Measurements from ENCODE around the gene FGF21.
A peak's percentile ranks its signal among the peaks of the same experiment; 100 is the strongest.

FGF21 gene

DNA sequence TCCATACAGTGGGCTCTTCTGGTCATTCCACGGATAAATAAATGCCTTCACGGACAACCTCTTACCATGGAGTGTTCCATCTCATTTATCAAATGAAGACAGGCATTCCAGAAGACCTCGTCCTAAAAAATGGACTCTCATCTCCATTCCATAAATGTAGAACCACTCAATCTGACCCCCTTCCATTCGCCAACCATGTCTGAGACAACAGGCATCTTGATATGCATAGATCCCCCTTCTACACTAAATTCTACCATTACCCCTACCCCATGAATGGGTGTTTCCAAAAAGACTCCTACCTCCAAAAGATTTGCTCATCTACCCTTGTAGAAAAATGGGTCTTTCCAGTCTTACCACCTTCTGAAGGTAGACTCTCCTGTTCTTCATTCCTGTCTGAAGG, 23.9 kb upstream of the FGF21 start:
- DNase-seq (ENCODE audit: extremely low read depth, low read depth) = no peak
- no peak overlapping the region for H3K4me3 ChIP-seq (replicated peaks; ENCODE audit: low read depth, low read length)
- TF ChIP-seq, protein P1, sequence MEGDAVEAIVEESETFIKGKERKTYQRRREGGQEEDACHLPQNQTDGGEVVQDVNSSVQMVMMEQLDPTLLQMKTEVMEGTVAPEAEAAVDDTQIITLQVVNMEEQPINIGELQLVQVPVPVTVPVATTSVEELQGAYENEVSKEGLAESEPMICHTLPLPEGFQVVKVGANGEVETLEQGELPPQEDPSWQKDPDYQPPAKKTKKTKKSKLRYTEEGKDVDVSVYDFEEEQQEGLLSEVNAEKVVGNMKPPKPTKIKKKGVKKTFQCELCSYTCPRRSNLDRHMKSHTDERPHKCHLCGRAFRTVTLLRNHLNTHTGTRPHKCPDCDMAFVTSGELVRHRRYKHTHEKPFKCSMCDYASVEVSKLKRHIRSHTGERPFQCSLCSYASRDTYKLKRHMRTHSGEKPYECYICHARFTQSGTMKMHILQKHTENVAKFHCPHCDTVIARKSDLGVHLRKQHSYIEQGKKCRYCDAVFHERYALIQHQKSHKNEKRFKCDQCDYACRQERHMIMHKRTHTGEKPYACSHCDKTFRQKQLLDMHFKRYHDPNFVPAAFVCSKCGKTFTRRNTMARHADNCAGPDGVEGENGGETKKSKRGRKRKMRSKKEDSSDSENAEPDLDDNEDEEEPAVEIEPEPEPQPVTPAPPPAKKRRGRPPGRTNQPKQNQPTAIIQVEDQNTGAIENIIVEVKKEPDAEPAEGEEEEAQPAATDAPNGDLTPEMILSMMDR (IDR thresholded peaks at IDR 0.05; ENCODE audit: low read depth, low read length, missing control alignments) = no peak

DNA sequence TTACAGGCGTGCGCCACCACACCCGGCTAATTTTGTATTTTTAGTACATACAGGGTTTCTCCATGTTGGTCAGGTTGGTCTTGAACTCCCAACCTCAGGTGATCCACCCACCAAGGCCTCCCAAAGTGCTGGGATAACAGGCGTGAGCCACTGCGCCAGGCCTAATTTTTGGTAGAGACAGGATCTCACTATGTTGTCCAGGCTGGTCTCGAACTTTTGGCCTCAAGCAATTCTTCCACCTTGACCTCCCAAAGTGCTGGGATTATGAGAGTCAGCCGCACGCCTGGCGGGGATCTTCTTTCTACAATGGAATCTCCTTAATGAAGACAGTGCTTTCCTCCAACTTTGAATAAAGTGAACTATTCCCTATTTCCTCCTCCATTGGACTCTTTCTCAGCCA, 20.7 kb upstream of the FGF21 start:
- no peak overlapping the region; the same call in 1 of the 2 replicates for H3K4me3 ChIP-seq (replicated peaks; ENCODE audit: low read depth, low read length)
- no peak for DNase-seq (ENCODE audit: extremely low read depth, low read depth)
- TF ChIP-seq, protein P1 (IDR thresholded peaks at IDR 0.05; ENCODE audit: low read depth, low read length, missing control alignments) = no peak

DNA sequence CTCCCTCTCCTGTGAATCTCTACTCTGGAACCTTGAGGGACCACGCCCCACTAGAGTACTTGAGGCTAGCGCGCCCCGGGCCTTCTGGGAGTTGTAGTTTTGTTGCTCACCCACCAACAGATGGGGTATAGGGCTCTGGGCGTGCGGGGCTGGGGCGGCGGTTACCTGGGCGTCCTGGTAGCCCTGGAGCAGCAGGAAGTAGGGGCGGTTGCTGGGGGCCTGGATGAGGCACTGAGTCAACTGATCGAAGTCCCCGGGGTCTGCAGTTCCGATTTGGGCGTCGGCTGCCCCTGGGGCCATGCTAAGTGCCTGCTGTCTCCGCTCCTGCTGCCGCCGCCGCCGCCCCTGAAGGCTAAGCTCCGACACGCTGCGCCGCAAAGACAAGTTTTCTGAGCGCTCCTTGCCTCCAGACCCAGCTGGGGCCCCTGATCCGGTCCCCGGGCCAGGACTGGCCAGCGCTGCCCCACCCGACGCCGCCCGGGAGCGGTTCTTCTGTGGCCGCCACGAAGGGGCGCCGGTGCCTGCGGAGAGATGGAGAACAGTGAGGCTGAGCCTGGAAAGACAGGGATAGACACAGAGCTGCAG, 20.2 kb upstream of the FGF21 start:
- TF ChIP-seq, protein P1 (IDR thresholded peaks at IDR 0.05; ENCODE audit: low read depth, low read length, missing control alignments) = no peak
- H3K4me3 ChIP-seq (replicated peaks; ENCODE audit: low read depth, low read length) = peak overlapping the region; percentile 30
- DNase-seq (ENCODE audit: extremely low read depth, low read depth) = no peak

DNA sequence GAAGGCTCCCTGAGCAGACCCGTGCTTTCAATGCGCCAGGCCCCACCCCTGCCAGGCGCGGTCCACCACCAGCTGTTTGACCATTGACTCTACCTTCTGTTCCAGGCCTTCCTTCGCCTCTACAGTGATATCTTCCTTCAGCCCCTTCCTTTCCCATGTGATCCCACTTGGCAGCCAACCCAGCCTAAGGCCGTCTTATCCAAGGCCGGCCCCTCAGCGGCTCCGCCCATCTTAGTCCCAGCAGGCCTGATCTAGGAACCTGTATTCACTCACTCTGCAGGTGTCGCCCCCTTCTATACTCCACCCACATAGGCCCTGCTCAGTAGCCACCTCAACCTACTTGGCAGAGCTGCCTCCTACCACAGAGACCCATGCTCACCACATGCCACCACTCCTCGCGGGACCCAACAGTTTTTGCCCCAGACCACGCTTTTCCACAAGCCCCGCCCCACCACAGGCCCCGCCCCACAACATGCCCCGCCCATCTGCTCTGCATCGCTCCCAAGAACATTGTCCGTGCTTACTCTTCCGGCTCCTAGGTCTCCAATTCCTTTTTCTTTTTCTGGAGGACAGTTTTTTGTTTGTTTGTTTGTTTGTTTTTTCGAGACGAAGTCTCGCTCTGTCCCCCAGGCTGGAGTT, 17.8 kb upstream of the FGF21 start:
- TF ChIP-seq, protein P1 (IDR thresholded peaks at IDR 0.05; ENCODE audit: low read depth, low read length, missing control alignments) = no peak
- DNase-seq (ENCODE audit: extremely low read depth, low read depth) = no peak
- no peak overlapping the region for H3K4me3 ChIP-seq (replicated peaks; ENCODE audit: low read depth, low read length)

DNA sequence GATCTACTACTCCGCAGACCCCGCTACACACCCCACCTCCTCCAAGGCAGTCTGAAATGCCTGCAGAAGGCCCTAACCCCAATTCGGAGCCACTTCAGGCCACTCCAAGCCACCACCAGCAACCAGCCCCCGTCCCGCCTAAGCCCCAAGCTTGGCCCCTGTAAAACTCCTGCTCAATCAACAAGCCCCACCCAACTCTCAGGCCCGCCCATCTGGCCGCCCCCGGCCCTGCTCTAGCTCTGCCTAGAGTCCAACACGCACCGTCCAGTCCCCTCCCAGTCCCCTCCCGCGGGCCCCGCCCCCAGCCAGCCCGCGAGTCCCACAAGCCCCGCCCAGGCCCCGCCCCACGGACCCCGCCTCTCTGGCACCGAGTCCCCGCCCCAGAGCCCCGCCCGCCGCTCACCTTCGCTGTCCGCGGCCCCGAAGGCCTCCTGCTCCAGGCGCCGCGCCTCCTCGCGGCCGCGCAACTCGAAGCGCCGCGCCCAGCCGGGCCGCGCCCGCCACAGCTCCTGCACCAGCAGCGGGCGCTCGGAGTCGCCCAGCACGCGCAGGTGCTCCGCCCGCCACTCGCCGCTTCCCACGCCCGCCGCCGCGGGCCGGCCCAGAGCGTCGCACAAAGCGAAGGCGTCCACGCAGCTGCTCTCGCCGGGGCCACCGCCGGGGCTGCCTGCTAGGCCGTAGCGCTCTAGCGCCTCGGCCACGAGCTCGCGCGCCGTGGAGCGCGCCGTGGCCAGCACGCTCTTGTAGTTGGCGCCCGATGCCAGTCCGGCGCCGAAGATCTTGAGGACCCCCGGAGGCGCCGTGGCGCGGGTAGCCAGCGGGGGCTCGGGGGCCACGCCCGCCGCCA, 16.5 kb upstream of the FGF21 start:
- TF ChIP-seq, protein P1 (IDR thresholded peaks at IDR 0.05; ENCODE audit: low read depth, low read length, missing control alignments) = peak; percentile 7
- DNase-seq (ENCODE audit: extremely low read depth, low read depth) = no peak
- peak overlapping the region; percentile 41 for H3K4me3 ChIP-seq (replicated peaks; ENCODE audit: low read depth, low read length)

DNA sequence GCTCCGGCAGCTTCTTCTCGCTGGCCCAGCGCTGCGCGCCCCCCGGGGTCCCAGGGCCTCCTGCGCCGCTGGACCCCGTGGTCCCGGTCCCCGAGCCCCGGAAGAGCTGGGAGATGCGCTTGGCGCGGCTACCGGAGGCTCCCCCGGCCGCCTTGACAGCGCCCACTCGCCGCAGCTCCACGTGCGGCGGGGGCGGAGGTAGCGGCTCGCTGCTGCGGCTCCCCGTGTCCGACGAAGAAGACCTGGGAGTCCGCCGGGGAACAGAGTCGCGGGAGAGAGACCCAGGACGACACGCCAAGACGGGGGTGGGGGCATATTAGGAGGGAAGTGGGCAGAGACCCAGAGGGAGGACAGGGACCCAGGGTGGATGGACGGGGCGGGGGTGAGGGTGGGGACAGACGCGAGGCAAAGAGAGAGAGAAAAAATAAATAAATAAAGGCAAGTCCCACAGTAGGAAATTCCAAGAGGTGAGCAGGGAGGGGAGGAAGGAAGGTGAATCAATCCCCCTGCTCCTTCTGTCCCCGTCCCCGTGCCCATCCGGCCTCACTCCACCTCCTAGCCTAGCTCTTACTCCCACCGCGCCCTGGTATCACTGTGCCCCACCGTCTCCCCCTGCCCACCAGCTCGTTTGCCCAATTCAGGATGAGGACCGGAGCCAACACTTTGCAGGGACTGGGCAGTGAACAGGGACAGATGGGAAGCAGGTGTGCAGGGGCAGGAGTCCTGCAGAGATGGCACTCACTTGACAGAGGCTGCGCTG, 15.7 kb upstream of the FGF21 start:
- TF ChIP-seq, protein P1 (IDR thresholded peaks at IDR 0.05; ENCODE audit: low read depth, low read length, missing control alignments) = no peak
- no peak for DNase-seq (ENCODE audit: extremely low read depth, low read depth)
- peak overlapping the region; percentile 41 for H3K4me3 ChIP-seq (replicated peaks; ENCODE audit: low read depth, low read length)
